Stimulated activated naive CD8-positive, alpha-beta T cell treated with anti-CD3 and anti-CD28 coated beads, Interleukin-15, Interleukin-2, amounts not matched to agents 100 U/mL and 50 U/mL, for 24 hours (primary cell): Measurements from ENCODE around the gene OR2T1.
"Not testable (repeated sequence)": the region's sequence is repeated elsewhere in the genome, so short reads cannot be mapped to it uniquely, and the experiment has no call there.

Experiments
- ATAC-seq: fragments of 150-1000 bp; cut with Tn5 transposase; one replicate; pipeline ENCODE4 v1.10.0; 2021
- DNase-seq: peaks from one replicate; pipeline ENCODE4 v3.0.0; 2021

Gene OR2T1

DNA sequence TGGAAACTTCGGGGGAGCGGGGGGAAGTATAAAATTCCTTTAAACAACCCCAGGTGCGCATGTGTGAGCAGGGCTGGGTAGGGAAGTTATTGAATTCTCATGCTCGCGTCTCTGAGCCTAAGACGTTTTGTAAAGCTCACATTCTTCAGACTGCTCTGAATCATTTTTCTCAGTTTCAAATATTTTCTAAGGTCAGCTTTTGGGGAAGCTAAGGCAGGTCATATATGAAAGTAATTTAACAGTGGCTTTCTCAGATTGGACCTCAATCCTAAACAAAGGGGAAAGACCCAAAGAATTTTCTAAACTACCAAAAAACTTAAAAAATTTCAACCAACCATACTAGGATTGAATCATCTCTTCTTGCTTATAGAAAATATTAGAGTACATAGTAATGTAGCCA lies 32.1 kb downstream of the OR2T1 start:
- not testable (repeated sequence) for ATAC-seq, DNase-seq

DNA sequence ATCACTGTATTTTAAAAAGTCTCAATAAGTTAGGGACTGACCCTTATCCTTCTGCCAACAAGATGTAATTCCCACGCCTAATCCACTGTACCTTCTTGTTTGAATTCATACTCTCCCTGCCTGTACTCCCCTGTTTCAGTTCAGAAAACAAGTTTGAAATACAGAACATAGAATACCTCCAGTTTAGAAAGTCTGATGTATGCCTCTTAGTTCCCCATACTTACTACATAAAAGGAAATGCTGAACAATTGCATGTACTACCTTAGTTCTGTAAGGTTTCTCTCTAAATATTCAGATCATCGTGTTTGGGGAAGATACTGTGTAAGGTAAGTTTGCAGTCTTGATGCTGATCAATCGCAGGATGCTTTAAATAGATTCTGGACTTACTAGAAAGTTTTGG lies 33.5 kb downstream of the OR2T1 start:
- DNase-seq, ATAC-seq: not testable (repeated sequence)

DNA sequence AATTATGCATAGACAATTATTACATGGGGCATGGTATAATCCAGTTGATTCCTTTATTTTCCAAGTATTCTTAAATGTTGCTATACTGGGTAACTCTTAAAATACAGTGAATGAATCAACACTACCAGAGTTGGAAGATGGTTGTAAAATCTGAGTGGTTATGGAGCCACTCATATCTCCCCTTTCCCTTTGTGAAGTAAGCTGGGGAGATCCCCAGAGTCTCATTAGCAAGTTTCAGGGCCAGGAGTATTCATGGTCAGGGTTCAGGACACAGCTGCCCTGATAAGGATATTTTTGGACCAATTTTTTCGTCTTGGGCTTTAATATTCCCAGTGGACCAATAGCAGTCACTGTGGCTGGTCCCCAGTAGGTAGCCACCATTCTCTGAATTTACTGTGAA lies 35.8 kb downstream of the OR2T1 start:
- ATAC-seq, DNase-seq: not testable (repeated sequence)

DNA sequence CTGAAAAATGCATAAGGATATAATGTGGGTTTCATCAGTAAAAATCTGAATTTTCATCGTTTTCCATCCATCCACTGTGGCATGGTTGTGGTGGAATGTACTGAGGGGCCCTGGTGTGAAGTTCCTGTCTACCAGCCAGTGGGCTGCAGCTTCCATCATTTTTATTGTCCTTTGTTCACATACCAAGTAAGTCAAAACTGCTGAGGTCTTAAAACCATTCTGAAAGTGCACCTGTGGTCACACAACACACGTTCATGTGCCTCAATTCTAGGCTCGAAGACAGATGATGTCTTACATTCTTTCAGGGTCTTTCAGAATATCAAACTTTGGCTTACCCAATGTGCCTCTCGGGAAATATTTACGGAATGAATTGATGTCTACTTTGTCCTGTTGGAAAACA lies 36.4 kb downstream of the OR2T1 start:
- not testable (repeated sequence) for DNase-seq, ATAC-seq

DNA sequence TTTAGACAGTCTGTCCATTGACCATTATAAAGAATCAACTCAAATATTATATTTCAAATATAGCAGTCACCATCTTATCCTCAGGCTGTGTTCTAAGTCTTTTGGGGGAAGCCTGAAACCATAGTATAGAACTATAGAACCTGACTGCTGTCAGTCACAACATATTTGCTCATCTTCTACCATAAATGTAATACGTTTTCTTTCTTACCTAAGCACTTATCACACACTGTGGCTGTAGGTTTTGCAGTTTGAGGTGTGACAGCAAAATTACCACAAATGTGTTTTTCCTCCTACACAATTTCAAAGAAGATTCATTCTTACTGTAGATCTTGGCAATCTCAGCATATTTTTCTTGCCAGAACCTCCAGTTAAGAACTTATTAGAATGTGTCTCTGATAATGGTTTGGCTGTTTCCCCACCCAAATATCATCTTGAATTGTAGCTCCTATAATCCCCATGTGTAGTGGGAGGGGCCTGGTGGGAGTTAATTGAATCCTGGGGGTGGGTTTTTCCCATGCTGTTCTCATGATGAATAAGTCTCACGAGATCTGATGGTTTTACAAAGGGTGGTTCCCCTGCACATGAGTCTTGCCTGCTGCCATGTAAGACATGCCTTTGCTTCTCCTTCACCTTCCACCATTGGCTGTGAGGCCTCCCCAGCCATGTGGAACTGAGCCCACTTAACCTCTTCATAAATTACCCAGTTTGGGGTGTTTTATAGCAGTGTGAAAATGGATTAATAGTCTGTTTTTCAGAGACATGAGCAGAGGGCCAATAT lies 39.8 kb downstream of the OR2T1 start:
- not testable (repeated sequence) for DNase-seq, ATAC-seq

DNA sequence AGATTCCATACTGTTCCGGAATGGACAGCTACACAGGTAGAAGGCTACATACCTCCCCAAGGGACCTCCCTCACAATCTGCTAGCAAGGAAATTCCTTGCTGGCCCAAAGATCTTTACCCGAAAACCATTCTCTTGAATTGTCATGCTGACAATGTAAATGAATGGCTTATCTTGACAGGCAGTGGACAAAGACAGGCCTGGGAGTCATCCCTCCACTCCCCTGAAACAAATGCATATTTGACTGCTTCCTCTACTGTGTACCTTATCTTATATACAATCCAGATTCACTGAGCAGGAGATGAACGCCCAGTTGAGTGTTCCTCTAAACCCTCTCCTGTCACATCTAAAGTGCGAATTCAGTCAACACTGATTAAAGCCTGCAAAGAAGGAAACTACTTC lies 41.8 kb downstream of the OR2T1 start:
- DNase-seq, ATAC-seq: not testable (repeated sequence)

DNA sequence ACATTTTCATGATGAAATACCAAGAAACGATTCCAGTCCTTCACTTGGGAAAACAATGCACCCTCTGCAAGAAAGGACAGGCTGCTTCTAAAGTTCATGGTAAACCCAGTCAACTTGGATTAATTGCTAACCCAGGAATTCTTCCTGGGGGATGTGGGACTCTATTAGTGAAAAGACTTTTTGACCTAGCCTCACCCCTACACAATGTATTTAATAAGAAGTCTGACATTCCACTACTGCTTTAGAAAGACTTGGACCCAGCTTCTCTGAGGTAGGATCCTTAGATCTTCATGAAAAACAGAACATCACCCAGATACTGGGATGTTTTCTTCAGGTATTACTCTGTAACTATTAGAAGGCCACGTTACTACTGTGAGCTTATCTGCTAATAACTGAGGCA lies 42.6 kb downstream of the OR2T1 start, which contains the start of gene OR2T2:
TSS of gene OR2T2 (plus strand) at position 239 of the 400 bp plus-strand sequence. CDS start 7,161 bp downstream, outside the sequence.
- not testable (repeated sequence) for DNase-seq, ATAC-seq

DNA sequence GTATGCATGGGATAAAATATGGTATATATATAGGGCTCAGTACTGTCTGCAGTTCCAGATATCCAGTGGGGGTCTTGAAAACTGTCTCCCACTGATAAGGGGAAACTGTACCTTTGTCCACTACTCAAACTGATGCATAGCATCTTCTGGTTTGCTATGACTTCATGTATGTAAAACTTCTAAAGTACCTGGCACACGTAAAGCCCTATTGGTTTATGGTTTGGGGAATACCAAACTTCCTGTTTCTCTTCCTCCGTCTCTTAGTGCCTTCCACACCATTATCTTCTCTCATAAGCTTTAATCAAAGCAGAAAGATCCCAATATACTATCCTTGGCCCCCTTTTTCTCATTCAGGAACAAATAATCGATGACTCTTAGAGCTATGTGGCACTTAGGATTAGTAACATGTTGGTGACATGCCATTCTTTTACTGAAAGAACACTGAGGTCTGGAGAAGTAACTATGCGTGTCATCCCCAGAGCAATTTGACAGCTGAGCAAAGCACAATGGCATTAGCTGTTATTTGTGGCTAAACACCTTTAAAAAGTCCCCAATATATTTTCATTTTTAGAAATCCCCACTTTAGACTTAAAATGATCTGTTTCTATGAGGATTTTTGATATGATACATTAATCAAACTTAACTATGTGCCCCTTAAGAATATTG lies 45.7 kb downstream of the OR2T1 start:
- DNase-seq: not testable (repeated sequence)
- ATAC-seq: peak; percentile 37

DNA sequence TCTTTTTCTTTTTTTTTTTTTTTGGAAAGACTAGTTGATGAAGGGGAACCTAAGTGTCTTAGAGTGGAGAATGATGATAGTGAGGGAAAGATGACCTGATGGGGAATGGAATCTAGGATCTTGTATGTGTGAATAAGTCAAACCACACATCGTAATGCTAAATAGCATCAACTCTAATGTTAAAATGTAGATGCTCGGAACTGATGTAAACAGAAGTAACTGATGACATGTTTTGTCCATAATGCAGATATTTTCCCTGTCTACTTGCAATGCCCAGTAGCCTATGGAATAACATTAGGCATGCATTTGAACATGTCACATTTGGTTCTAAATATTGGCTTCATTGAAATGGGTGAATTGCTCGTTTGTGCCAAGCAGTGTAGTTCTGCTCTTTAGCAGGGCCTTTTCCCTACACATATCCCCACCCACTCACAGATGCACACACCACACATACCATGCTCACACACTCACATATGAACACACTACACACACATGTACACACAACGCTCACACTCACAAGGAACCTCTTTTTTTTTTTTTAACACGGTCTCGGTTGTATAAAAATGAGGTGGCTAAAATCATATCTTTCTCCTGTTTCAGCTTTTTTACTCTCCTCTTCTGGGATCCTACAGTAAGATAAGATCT lies 47.1 kb downstream of the OR2T1 start:
- not testable (repeated sequence) for DNase-seq, ATAC-seq

DNA sequence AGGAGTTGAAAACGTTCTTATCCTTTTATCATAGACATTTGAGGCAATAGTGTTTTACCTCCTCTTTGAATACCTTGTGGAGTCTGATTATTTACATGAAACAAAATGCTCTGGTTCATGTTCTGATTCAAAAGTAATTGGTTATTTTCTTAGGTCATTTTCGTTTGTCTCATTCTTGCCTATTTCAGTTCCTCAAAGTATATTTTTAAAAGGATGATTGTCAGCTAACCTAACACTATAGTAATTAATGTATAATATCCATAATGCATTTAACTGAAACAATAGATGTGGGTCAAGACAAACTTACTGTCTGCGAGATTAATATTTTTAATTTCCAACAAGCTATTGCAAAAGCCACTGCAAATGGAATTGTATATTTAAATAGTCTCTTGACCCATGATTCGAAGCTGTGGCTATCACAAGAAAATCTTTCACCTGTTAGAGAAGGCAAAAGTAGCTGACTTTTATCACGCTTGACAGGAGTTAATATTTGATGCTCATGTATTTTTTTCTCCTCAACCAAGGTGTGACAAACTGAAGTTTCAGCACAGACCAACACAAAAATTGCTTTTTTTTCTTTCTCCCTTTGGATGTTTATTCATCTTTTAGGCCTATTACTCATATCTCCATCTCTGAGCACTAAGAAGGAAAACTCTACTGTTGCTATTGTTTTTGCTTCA lies 47.8 kb downstream of the OR2T1 start:
- ATAC-seq, DNase-seq: not testable (repeated sequence)

DNA sequence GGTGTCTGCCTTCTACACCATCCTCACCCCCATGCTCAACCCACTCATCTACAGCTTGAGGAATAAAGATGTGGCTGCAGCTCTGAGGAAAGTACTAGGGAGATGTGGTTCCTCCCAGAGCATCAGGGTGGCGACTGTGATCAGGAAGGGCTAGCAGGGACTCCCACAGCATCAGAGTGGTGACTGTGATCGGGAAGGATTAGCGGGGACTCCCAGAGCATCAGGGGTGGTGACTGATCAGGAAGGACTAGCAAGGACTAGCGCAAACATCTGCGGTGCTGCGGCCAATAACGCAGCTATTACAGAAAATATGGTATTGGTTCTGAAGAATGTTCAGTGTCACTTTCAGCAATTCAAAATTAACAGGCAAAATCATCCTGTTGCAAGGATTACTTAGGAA lies 50.8 kb downstream of the OR2T1 start:
- ATAC-seq, DNase-seq: not testable (repeated sequence)

DNA sequence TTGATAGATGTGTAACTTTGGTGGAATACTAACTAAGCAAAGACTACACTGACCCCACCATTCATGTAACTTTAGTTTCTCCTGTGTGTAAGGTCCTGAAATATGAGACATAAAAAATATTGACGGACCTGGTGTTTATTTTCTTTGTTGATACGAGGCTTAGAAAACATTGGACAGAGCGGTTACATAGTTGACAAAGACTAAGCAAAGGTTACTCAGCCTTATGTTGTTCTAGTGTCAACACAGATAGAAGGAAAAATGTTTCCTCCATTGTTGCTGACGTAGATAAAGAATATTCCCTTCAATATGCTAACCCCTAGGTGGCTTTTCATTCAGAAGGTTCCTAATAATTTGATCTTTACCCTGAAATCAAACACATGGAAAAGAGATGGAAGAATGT lies 52.2 kb downstream of the OR2T1 start:
- not testable (repeated sequence) for DNase-seq, ATAC-seq

DNA sequence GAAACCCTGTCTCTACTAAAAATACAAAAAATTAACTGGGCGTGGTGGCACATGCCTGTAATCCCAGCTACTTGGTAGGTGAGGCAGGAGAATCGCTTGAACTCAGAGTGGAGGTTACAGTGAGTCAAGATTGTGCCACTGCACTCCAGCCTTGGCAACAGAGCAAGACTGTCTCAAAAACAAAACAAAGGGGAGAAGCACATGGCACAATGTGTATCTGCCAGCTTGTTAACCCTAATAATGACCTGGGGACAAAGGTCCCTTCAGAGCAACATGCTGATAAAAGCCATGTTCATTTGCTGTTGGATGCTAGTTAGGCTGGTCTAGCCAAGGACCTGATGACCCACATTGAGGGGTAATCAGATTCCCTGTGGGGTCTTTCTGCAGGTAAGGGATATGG lies 53.8 kb downstream of the OR2T1 start:
- DNase-seq, ATAC-seq: not testable (repeated sequence)
